Neural crest cell (in vitro differentiated cells): ENCODE data around the gene LGALSL. TPM values are rescaled to one million over a fixed set of nuclear protein-coding genes. Genes with fewer than 3 reads are reported as not detected.

Source experiments
- DNase-seq: peaks from one replicate; pipeline ENCODE4 v3.0.0; 2021; ENCODE audit warnings: low read depth, mixed read lengths, low spot score
- H3K27ac Mint-ChIP-seq: one replicate; pipeline ENCODE4 v1.8.0; 2021; ENCODE audit warnings: mild to moderate bottlenecking, mixed read lengths; ENCODE audit not compliant: unreplicated experiment
- H3K27me3 Mint-ChIP-seq: 2 replicates; pipeline ENCODE4 v1.8.0; 2021; ENCODE audit warnings: low read depth, mild to moderate bottlenecking, mixed read lengths
- H3K36me3 Mint-ChIP-seq: 2 replicates; pipeline ENCODE4 v1.8.0; 2021; ENCODE audit warnings: low read depth, mild to moderate bottlenecking, mixed read lengths
- H3K4me1 Mint-ChIP-seq: 2 replicates; pipeline ENCODE4 v1.8.0; 2021; ENCODE audit warnings: mixed read lengths
- H3K4me3 Mint-ChIP-seq: one replicate; pipeline ENCODE4 v1.8.0; 2021; ENCODE audit warnings: mild to moderate bottlenecking, mixed read lengths
- H3K9me3 Mint-ChIP-seq: 2 replicates; pipeline ENCODE4 v1.8.0; 2021; ENCODE audit warnings: mixed read lengths
- total RNA-seq: library from RNA; stranded (reverse); gene quantifications from 2 replicates; pipeline ENCODE4 v1.2.1, GENCODE V29; 2021
- TF ChIP-seq, protein P1 (sequence below): fragments of 200-600 bp; sonication (generic); conservative IDR thresholded peaks from 2 replicates; pipeline ENCODE4 v1.5.0; 2021; ENCODE audit warnings: antibody characterized with exemption, mild to moderate bottlenecking

Gene LGALSL
- total RNA-seq, 1 donor from 2014 or later: 29.1 TPM

DNA sequence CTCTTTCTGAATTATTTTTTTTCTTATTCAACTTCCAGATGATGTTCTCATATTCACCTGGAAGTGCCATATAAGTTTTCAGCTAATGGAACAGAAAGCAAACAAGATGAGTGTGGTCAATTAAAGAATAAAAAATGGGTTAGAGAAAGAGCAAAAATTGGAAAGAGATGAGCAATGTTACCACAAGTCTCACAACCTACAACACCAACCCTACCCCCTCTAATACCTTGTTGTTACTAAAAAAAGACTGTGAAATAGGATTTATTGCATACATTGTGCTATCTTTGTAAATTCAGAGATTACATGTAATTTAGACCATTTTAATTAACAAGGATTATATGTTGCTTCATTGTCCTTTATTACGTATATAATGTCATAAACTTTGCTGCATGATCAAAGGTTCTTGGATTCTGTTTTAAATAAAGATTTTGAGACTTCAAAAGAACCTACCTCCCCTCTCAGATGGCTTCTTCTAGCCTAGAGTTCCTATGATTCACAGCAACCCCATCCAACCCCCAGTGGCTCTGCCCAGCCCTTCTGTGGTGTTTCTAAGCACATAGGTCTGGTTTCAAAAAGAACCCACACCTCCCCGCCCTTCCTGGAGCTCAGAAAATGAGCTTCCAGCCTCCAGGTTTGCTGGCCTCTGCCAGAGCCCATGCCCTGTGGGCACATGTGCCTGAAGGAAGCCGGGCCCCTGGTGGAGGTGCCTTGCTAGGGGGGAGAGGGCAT lies 24.7 kb downstream of the LGALSL start:
- Mint-ChIP-seq H3K4me1 (peaks cover 9% of the 10 kb centered on the region), H3K9me3 (no peaks in the 10 kb centered on the region), H3K27me3 (no peaks in the 10 kb centered on the region), H3K36me3 (no peaks in the 10 kb centered on the region), H3K27ac (no peak overlapping the region), H3K4me3 (no peak overlapping the region)
- TF ChIP-seq, protein P1, sequence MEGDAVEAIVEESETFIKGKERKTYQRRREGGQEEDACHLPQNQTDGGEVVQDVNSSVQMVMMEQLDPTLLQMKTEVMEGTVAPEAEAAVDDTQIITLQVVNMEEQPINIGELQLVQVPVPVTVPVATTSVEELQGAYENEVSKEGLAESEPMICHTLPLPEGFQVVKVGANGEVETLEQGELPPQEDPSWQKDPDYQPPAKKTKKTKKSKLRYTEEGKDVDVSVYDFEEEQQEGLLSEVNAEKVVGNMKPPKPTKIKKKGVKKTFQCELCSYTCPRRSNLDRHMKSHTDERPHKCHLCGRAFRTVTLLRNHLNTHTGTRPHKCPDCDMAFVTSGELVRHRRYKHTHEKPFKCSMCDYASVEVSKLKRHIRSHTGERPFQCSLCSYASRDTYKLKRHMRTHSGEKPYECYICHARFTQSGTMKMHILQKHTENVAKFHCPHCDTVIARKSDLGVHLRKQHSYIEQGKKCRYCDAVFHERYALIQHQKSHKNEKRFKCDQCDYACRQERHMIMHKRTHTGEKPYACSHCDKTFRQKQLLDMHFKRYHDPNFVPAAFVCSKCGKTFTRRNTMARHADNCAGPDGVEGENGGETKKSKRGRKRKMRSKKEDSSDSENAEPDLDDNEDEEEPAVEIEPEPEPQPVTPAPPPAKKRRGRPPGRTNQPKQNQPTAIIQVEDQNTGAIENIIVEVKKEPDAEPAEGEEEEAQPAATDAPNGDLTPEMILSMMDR: no peak
- DNase-seq: no peak

DNA sequence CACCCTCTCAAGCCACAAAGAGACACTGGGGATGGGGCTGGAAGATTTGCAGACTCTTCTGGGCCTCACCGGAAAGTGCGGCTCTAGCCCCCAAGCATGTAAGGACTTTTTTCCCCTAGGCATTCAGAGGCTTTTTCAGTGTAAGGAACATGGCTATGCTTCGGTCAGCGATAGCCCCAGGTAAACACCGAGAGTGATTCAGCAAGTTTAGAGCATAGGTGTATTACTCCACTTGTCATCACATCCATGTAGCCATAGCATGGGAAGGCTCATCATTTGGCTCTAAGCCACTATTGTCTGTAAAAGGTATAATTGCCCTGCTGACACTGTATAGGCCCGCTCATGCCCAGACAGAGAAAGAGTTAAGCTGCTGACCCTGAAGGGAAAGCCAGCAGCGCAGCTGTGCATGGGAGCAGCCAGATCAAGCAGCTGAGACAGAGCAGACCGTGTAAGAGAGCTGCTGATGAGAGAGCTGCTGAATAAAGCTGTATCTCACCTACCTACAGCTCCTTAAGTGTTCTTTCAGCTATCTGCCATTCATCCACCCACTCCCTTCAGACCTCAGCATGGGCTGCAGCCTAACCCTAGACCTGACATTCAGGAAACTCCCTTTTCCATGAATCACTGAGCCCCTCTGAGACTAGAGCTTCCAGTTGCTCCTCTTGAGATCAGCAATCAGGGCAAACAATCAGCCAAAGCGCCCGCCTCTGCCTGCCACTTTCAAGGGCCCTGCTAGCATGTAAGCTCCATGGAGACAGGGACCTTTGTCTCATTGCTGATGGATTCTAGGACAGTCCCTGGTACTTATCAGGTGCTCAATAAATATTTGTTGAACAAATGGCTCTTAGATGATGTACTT lies 25.5 kb downstream of the LGALSL start:
- Mint-ChIP-seq H3K36me3 (no peaks in the 10 kb centered on the region), H3K27me3 (no peaks in the 10 kb centered on the region), H3K4me1 (peaks cover 9% of the 10 kb centered on the region), H3K9me3 (no peaks in the 10 kb centered on the region), H3K27ac (no peak overlapping the region), H3K4me3 (no peak overlapping the region)
- TF ChIP-seq, protein P1: no peak
- no peak for DNase-seq

DNA sequence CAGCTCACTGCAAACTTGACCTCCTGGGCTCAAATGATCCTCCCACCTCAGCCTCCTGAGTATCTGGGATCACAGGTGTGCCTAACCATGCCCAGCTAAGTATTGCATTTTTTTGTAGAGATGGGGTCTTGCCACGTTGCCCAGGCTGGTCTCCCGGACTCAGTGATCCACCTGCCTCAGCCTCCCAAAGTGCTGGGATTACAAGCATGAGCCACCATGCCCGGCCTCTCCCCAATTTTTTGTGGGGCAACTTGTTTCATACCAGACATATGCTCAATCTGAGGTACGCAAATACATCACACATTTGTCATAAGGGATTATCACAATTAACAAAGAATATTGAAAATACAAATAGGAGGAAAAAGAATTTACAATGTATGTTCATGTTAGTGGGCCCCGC lies 27.7 kb downstream of the LGALSL start:
- Mint-ChIP-seq H3K9me3 (no peaks in the 10 kb centered on the region), H3K27ac (no peak overlapping the region), H3K27me3 (no peaks in the 10 kb centered on the region), H3K36me3 (no peaks in the 10 kb centered on the region), H3K4me1 (peaks cover 12% of the 10 kb centered on the region), H3K4me3 (no peak overlapping the region)
- DNase-seq: no peak
- TF ChIP-seq, protein P1: no peak

- TF ChIP-seq, protein P1: no peak
- DNase-seq: no peak
- H3K4me1 Mint-ChIP-seq: peaks cover 12% of the 10 kb centered on the region
- H3K27ac Mint-ChIP-seq: no peak overlapping the region
- no peaks in the 10 kb centered on the region for H3K36me3 Mint-ChIP-seq
- H3K27me3 Mint-ChIP-seq: no peaks in the 10 kb centered on the region
- H3K9me3 Mint-ChIP-seq: no peaks in the 10 kb centered on the region
- H3K4me3 Mint-ChIP-seq: no peak overlapping the region
Measured at GRCh38 chr2:64482243-64482642, 28.3 kb downstream of the LGALSL start.

DNA sequence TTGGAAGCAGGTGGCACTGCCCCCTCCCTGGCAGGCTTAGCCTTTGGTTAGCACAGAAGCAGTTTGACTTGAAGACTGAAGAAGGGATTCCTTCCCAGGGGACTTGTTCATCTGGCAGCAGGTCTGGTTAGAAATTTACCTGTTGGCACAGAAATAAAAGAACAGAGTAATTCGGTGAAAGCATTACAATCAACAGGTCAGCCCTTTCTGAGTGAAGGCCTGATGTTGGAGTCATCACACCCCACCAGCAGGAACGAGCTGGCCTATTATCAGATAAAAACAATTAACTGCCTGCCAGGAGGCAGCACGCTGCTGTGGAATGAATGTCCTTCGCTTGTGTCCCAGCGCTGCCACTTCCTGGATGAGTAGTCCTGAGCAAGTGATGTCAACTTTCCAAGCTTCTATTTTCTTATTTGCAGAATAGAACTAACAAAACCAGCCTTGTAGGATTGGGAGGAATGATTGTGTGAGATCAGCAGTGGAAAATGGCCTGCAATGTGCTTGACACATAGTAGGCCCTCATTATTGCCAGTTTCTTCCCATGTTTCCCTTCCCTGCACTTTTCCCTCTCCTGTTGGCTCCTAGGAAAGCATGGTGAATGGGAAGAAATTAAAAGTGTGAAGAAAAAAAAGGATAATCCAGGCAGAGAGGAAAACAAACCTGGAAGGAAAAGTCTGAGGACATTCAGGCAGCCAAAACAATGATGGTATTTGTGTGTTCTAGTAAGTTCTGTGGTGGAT lies 29.0 kb downstream of the LGALSL start:
- no peak overlapping the region for H3K4me3 Mint-ChIP-seq

More for the DNA sequence above, 29.0 kb downstream of the LGALSL start:
- Mint-ChIP-seq H3K27ac (no peak overlapping the region), H3K9me3 (no peaks in the 10 kb centered on the region), H3K27me3 (no peaks in the 10 kb centered on the region), H3K4me1 (peaks cover 17% of the 10 kb centered on the region), H3K36me3 (no peaks in the 10 kb centered on the region)
- TF ChIP-seq, protein P1: no peak
- DNase-seq: no peak
